A549 (cell line): ENCODE data around the gene TNP1. TPM values are rescaled to one million over a fixed set of nuclear protein-coding genes. Genes with fewer than 3 reads are reported as not detected.

Experiments used
- ATAC-seq, 2 experiments: fragments of 200-7000 bp in 1 of 2; fragments of >200 bp in 1 of 2; cut with Nextera tagmentation in 1 of 2; cut with Tn5 transposase in 1 of 2; 3 replicates each; pipeline versions ENCODE4 v1.8.0 to v1.9.1; 2018 to 2020; ENCODE audit warnings: mild to moderate bottlenecking in 1 of 2, moderate library complexity in 1 of 2
- CTCF ChIA-PET: fragments of 300-600 bp; sonication (Branson Sonifier 250); formaldehyde crosslinking; extraction: SDS; loops from one replicate; lab custom pipeline; 2021; ENCODE audit warnings: antibody characterized with exemption, inconsistent platforms; lab: Yijun Ruan, JAX
- POLR2A ChIA-PET: fragments of 350-600 bp; formaldehyde crosslinking; extraction: SDS; loops from one replicate; lab custom pipeline; 2021; ENCODE audit warnings: antibody characterized with exemption, inconsistent platforms; lab: Yijun Ruan, JAX
- DNase-seq, 2 experiments: peaks; one replicate each; pipeline versions ENCODE4 v3.0.0 to v3.0.0-alpha.2; 2011 to 2016; ENCODE audit warnings: low read depth in 1 of 2, low spot score in 1 of 2
- FAIRE-seq: peaks from 2 replicates; lab custom pipeline; 2011; peaks lifted over from hg19 to GRCh38; lab: Jason Lieb, UNC
- H3K27ac ChIP-seq, 2 experiments: fragments of >200 bp; sonication (Bioruptor Twin); formaldehyde crosslinking; 3 replicates each; pipeline ENCODE4 v1.5.1; 2016 to 2017
- H3K4me1 ChIP-seq: fragments of >200 bp; sonication (Bioruptor Twin); formaldehyde crosslinking; 3 replicates; pipeline ENCODE4 v1.6.1; 2016
- H3K4me2 ChIP-seq: fragments of >200 bp; sonication (Bioruptor Twin); formaldehyde crosslinking; 3 replicates; pipeline ENCODE4 v1.6.1; 2016
- H3K4me3 ChIP-seq: fragments of >200 bp; sonication (Bioruptor Twin); formaldehyde crosslinking; 3 replicates; pipeline ENCODE4 v1.5.1; 2016
- H3K9me3 ChIP-seq: fragments of >200 bp; sonication (Bioruptor Twin); formaldehyde crosslinking; 3 replicates; pipeline ENCODE4 v1.6.1; 2016
- BHLHE40 ChIP-seq: IDR thresholded peaks from 2 replicates; pipeline ENCODE4 v1.6.1; 2012; ENCODE audit warnings: low read depth, low read length, inconsistent platforms
- CBX2 ChIP-seq: fragments of 200-600 bp; sonication (generic); IDR thresholded peaks from 2 replicates; pipeline ENCODE4 v1.6.1; 2016; ENCODE audit warnings: low read depth, mild to moderate bottlenecking, borderline replicate concordance
- CBX8 ChIP-seq: fragments of 200-600 bp; sonication (generic); IDR thresholded peaks from 2 replicates; pipeline ENCODE4 v1.6.1; 2016
- CHD2 ChIP-seq: fragments of 150-350 bp; IDR thresholded peaks from 2 replicates; pipeline ENCODE4 v1.6.1; 2014; ENCODE audit warnings: low read length; ENCODE audit not compliant: partially characterized antibody
- E2F6 ChIP-seq: IDR thresholded peaks from 2 replicates; pipeline ENCODE4 v1.6.1; 2012; ENCODE audit warnings: low read depth, borderline replicate concordance
- EHF ChIP-seq: fragments of 250-450 bp; sonication (Bioruptor Pico); IDR thresholded peaks from 2 replicates; pipeline ENCODE4 v1.5.0; 2020; ENCODE audit warnings: mild to moderate bottlenecking
- EP300 ChIP-seq, 2 experiments: fragments of >200 bp; sonication (Bioruptor Twin); formaldehyde crosslinking; IDR thresholded peaks; 2 replicates in 1 of 2; 3 replicates in 1 of 2; pipeline ENCODE4 v1.6.1; 2016 to 2017
- ESRRA ChIP-seq: fragments of 150-350 bp; IDR thresholded peaks from 2 replicates; pipeline ENCODE4 v1.6.1; 2014; ENCODE audit warnings: mild to moderate bottlenecking, low read length, borderline replicate concordance
- FOSB ChIP-seq: fragments of 250-450 bp; sonication (Bioruptor Pico); IDR thresholded peaks from 2 replicates; pipeline ENCODE4 v1.5.0; 2020; ENCODE audit warnings: mild to moderate bottlenecking, moderate library complexity
- GATA3 ChIP-seq: IDR thresholded peaks from 2 replicates; pipeline ENCODE4 v1.6.1; 2012; ENCODE audit warnings: borderline replicate concordance
- HES2 ChIP-seq: fragments of >200 bp; sonication (Bioruptor Twin); formaldehyde crosslinking; IDR thresholded peaks from 2 replicates; pipeline ENCODE4 v1.6.1; 2016
- HOXA7 ChIP-seq: fragments of 250-450 bp; sonication (Bioruptor Pico); IDR thresholded peaks from 2 replicates; pipeline ENCODE4 v1.5.0; 2020; ENCODE audit warnings: mild to moderate bottlenecking, moderate library complexity
- HOXB5 ChIP-seq: fragments of 250-450 bp; sonication (Bioruptor Pico); IDR thresholded peaks from 2 replicates; pipeline ENCODE4 v1.5.0; 2020; ENCODE audit warnings: mild to moderate bottlenecking, moderate library complexity
- JUN ChIP-seq, 2 experiments: fragments of >200 bp; sonication (Bioruptor Twin); formaldehyde crosslinking; IDR thresholded peaks; 2 replicates in 1 of 2; 3 replicates in 1 of 2; pipeline ENCODE4 v1.6.1; 2016 to 2017
- JUNB ChIP-seq: fragments of >200 bp; sonication (Bioruptor Twin); formaldehyde crosslinking; IDR thresholded peaks from 2 replicates; pipeline ENCODE4 v1.6.1; 2016
- KDM1A ChIP-seq: fragments of 200-600 bp; sonication (generic); IDR thresholded peaks from 2 replicates; pipeline ENCODE4 v1.6.1; 2016; ENCODE audit warnings: low read depth, mild to moderate bottlenecking
- KDM5A ChIP-seq: fragments of 200-600 bp; sonication (generic); IDR thresholded peaks from 2 replicates; pipeline ENCODE4 v1.6.1; 2016; ENCODE audit warnings: antibody characterized with exemption, mild to moderate bottlenecking
- MAZ ChIP-seq: fragments of 150-350 bp; IDR thresholded peaks from 2 replicates; pipeline ENCODE4 v1.6.1; 2014; ENCODE audit warnings: antibody characterized with exemption, low read depth, low read length, borderline replicate concordance
- RAD21 ChIP-seq, 2 experiments: fragments of >200 bp in 1 of 2; sonication (Bioruptor Twin) in 1 of 2; formaldehyde crosslinking in 1 of 2; IDR thresholded peaks in 1 of 2; conservative IDR thresholded peaks in 1 of 2; 2 replicates in 1 of 2; 3 replicates in 1 of 2; pipeline ENCODE4 v1.6.1; 2012 to 2018; ENCODE audit warnings: inconsistent platforms in 1 of 2
- RARB ChIP-seq: fragments of 250-450 bp; sonication (Bioruptor Pico); IDR thresholded peaks from 2 replicates; pipeline ENCODE4 v1.8.0; 2021; ENCODE audit warnings: mild to moderate bottlenecking, moderate library complexity
- RCOR1 ChIP-seq: fragments of 150-350 bp; IDR thresholded peaks from 2 replicates; pipeline ENCODE4 v1.6.1; 2014; ENCODE audit warnings: antibody characterized with exemption, low read length, low read depth
- RFX5 ChIP-seq: fragments of 450-650 bp; IDR thresholded peaks from 2 replicates; pipeline ENCODE4 v1.7.1; 2014; ENCODE audit warnings: antibody characterized with exemption, mild to moderate bottlenecking, moderate library complexity
- TP53 ChIP-seq: fragments of 250-450 bp; sonication (Bioruptor Pico); IDR thresholded peaks from 2 replicates; pipeline ENCODE4 v1.5.0; 2021; ENCODE audit warnings: mild to moderate bottlenecking, moderate library complexity
- ZC3H11A ChIP-seq: fragments of 450-650 bp; IDR thresholded peaks from 2 replicates; pipeline ENCODE4 v1.6.1; 2014; ENCODE audit warnings: antibody characterized with exemption, mild to moderate bottlenecking
- ZFP36 ChIP-seq: fragments of 450-650 bp; IDR thresholded peaks from 2 replicates; pipeline ENCODE4 v1.6.1; 2014; ENCODE audit warnings: borderline replicate concordance; ENCODE audit not compliant: partially characterized antibody
- ZSCAN20 ChIP-seq: fragments of 250-450 bp; sonication (Bioruptor Pico); IDR thresholded peaks from 2 replicates; pipeline ENCODE4 v1.8.0; 2022; ENCODE audit warnings: mild to moderate bottlenecking, moderate library complexity
- WGBS: methylation state at CpG from one replicate; pipeline ENCODE4 v1.1.6; 2017; ENCODE audit errors: missing lambda C conversion rate; 5-methylcytosine and 5-hydroxymethylcytosine counted together
- polyA plus RNA-seq, 4 experiments: library from polyadenylated mRNA; depleted of rRNA in 3 of 4; stranded (reverse); fragments of >200 nt; fragmentation: RNase III in 1 of 4; extraction: RNeasy Plus Mini Kit Qiagen cat#74134 plus additional on column Dnase treatment in 1 of 4; gene quantifications; 2 replicates in 3 of 4; 3 replicates in 1 of 4; pipeline ENCODE4 v1.2.3, GENCODE V29; 2011 to 2017
- TF ChIP-seq, protein P1 (sequence below): fragments of 250-450 bp; sonication (Bioruptor Pico); IDR thresholded peaks from 2 replicates; pipeline ENCODE4 v1.5.0; 2020; ENCODE audit warnings: low read depth, mild to moderate bottlenecking, moderate library complexity
- TF ChIP-seq, protein P2 (sequence below): fragments of 200-600 bp; sonication (generic); IDR thresholded peaks from 2 replicates; pipeline ENCODE4 v1.6.1; 2016; ENCODE audit warnings: antibody characterized with exemption, mild to moderate bottlenecking, moderate library complexity
- TF ChIP-seq, protein P3 (sequence below): fragments of 450-650 bp; IDR thresholded peaks from 2 replicates; pipeline ENCODE4 v1.6.1; 2014; ENCODE audit warnings: antibody characterized with exemption
- TF ChIP-seq, protein P4 (sequence below): fragments of 250-450 bp; sonication (Bioruptor Pico); IDR thresholded peaks from 2 replicates; pipeline ENCODE4 v1.5.0; 2021; ENCODE audit warnings: mild to moderate bottlenecking, moderate library complexity, borderline replicate concordance

The TNP1 gene
- polyA plus RNA-seq, 2 of the 4 experiments (the other 2 are of a cell fraction): not detected

GRCh38 chr2:216849987-216850386 is 9.9 kb downstream of the TNP1 start:
- no peak overlapping the region for H3K27ac ChIP-seq
- no peak for TF ChIP-seq CBX8
- no peak overlapping the region for H3K4me2 ChIP-seq
- 35% methylated on average over 10 of the region's 10 CpGs for WGBS
- DNase-seq (no peak), ATAC-seq (no peak), FAIRE-seq (no peak)
- H3K4me3 ChIP-seq: no peak overlapping the region
- no peaks in the 10 kb centered on the region for H3K9me3 ChIP-seq
- CTCF ChIA-PET: interaction anchor here (0.8 kb wide), 1 partner anchor 99 kb away, joined by 3 read pairs; no protein-coding TSS in a partner anchor
- H3K4me1 ChIP-seq: no peaks in the 10 kb centered on the region
- POLR2A ChIA-PET: no interaction called here

GRCh38 chr2:216845426-216845825 is 14.4 kb downstream of the TNP1 start:
- FAIRE-seq (no peak), DNase-seq (no peak), ATAC-seq (no peak)
- H3K9me3 ChIP-seq: no peaks in the 10 kb centered on the region
- no peak overlapping the region for H3K27ac ChIP-seq
- TF ChIP-seq KDM1A: no peak
- no peak for TF ChIP-seq EP300 (IDR thresholded peaks at IDR 0.05)
- TF ChIP-seq RAD21 (conservative IDR thresholded peaks at IDR 0.05 in 1 of 2, IDR thresholded peaks at IDR 0.05 in 1 of 2): no peak
- TF ChIP-seq EHF (CRISPR knock-in tag): no peak
- TF ChIP-seq ZC3H11A: no peak
- TF ChIP-seq GATA3: no peak
- no peak for TF ChIP-seq RCOR1
- TF ChIP-seq JUN (IDR thresholded peaks at IDR 0.05): no peak
- TF ChIP-seq BHLHE40: no peak
- no peak for TF ChIP-seq HES2
- TF ChIP-seq ZFP36: no peak
- TF ChIP-seq MAZ: no peak
- TF ChIP-seq CBX2: no peak
- no peak for TF ChIP-seq RFX5
- TF ChIP-seq, protein P1, sequence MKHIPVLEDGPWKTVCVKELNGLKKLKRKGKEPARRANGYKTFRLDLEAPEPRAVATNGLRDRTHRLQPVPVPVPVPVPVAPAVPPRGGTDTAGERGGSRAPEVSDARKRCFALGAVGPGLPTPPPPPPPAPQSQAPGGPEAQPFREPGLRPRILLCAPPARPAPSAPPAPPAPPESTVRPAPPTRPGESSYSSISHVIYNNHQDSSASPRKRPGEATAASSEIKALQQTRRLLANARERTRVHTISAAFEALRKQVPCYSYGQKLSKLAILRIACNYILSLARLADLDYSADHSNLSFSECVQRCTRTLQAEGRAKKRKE (CRISPR knock-in tag): no peak
- no peak for TF ChIP-seq CHD2
- no peak overlapping the region for H3K4me3 ChIP-seq
- POLR2A ChIA-PET: no interaction called here
- CTCF ChIA-PET: no interaction called here
- no peak overlapping the region for H3K4me2 ChIP-seq
- 58% methylated on average over 2 of the region's 2 CpGs for WGBS
- H3K4me1 ChIP-seq: no peaks in the 10 kb centered on the region

GRCh38 chr2:216842636-216843035 is 17.2 kb downstream of the TNP1 start:
- no peak for ATAC-seq
- ChIA-PET POLR2A (no interaction called here), CTCF (no interaction called here)
- 68% methylated on average over 10 of the region's 10 CpGs for WGBS
- H3K27ac ChIP-seq: no peak overlapping the region
- no peak overlapping the region for H3K4me2 ChIP-seq
- DNase-seq: no peak
- no peaks in the 10 kb centered on the region for H3K4me1 ChIP-seq
- no peak overlapping the region for H3K4me3 ChIP-seq
- no peaks in the 10 kb centered on the region for H3K9me3 ChIP-seq
- FAIRE-seq: no peak
- no peak for TF ChIP-seq RCOR1
- TF ChIP-seq JUNB: no peak
- TF ChIP-seq, protein P2, sequence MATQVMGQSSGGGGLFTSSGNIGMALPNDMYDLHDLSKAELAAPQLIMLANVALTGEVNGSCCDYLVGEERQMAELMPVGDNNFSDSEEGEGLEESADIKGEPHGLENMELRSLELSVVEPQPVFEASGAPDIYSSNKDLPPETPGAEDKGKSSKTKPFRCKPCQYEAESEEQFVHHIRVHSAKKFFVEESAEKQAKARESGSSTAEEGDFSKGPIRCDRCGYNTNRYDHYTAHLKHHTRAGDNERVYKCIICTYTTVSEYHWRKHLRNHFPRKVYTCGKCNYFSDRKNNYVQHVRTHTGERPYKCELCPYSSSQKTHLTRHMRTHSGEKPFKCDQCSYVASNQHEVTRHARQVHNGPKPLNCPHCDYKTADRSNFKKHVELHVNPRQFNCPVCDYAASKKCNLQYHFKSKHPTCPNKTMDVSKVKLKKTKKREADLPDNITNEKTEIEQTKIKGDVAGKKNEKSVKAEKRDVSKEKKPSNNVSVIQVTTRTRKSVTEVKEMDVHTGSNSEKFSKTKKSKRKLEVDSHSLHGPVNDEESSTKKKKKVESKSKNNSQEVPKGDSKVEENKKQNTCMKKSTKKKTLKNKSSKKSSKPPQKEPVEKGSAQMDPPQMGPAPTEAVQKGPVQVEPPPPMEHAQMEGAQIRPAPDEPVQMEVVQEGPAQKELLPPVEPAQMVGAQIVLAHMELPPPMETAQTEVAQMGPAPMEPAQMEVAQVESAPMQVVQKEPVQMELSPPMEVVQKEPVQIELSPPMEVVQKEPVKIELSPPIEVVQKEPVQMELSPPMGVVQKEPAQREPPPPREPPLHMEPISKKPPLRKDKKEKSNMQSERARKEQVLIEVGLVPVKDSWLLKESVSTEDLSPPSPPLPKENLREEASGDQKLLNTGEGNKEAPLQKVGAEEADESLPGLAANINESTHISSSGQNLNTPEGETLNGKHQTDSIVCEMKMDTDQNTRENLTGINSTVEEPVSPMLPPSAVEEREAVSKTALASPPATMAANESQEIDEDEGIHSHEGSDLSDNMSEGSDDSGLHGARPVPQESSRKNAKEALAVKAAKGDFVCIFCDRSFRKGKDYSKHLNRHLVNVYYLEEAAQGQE: no peak
- no peak for TF ChIP-seq FOSB (CRISPR knock-in tag)
- TF ChIP-seq ZSCAN20: no peak
- no peak for TF ChIP-seq E2F6
- TF ChIP-seq, protein P3, sequence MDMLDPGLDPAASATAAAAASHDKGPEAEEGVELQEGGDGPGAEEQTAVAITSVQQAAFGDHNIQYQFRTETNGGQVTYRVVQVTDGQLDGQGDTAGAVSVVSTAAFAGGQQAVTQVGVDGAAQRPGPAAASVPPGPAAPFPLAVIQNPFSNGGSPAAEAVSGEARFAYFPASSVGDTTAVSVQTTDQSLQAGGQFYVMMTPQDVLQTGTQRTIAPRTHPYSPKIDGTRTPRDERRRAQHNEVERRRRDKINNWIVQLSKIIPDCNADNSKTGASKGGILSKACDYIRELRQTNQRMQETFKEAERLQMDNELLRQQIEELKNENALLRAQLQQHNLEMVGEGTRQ: no peak
- TF ChIP-seq HOXA7 (CRISPR knock-in tag): no peak
- no peak for TF ChIP-seq RFX5
- no peak for TF ChIP-seq KDM5A
- TF ChIP-seq RARB (CRISPR knock-in tag): no peak
- TF ChIP-seq ESRRA: no peak
- TF ChIP-seq, protein P4, sequence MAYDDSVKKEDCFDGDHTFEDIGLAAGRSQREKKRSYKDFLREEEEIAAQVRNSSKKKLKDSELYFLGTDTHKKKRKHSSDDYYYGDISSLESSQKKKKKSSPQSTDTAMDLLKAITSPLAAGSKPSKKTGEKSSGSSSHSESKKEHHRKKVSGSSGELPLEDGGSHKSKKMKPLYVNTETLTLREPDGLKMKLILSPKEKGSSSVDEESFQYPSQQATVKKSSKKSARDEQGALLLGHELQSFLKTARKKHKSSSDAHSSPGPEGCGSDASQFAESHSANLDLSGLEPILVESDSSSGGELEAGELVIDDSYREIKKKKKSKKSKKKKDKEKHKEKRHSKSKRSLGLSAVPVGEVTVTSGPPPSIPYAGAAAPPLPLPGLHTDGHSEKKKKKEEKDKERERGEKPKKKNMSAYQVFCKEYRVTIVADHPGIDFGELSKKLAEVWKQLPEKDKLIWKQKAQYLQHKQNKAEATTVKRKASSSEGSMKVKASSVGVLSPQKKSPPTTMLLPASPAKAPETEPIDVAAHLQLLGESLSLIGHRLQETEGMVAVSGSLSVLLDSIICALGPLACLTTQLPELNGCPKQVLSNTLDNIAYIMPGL (CRISPR knock-in tag): no peak
- no peak for TF ChIP-seq TP53
- no peak for TF ChIP-seq HOXB5 (CRISPR knock-in tag)
